GM20431 (cell line): ENCODE measurements around the gene LPAR5.

Experiments
- in situ Hi-C: fragments of 300-500 bp; cut with MseI, MboI; formaldehyde crosslinking; loops from one replicate; pipeline ENCODE4 v1.15.0; 2020; ENCODE audit warnings: low sequenced_read_pairs; ENCODE audit not compliant: unreplicated experiment

Gene LPAR5

DNA sequence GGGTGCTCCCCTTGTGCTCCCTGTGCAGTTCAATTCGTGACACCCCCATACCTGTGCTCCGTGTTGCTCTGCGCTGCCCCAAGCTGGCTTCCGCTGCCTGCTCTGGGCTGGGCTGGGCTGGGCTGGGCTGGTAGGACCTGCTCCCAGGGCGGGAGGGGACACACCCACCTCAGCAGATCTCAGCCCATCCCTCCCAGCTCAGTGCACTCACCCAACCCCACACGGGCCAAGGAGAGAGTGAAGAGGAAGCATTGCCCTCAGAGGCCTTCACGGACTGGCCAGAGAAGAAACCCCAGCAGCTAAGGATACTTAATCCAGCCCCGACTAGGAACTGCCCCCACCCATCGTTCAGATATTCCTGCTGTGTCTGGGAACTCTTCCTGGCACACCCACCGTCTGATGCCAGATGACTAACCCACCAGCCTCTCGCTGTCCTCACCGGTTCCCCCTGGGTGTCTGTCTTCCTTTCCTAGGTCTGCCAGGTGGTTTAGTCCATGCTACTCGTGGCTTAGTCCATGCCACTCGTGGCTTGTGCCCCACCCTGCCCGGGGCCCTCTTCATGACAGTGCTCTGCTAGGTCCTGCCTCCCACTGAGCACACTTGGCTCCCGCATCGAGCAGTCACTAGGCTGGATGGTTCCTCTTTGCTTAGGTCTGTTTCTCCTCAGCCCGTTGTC lies at the start of gene LPAR5:
TSS of gene LPAR5 (minus strand) at position 104 of the 676 bp plus-strand sequence. CDS start 14,711 bp downstream, outside the sequence.
- in situ Hi-C loops, result no loop called here

- in situ Hi-C loops, result no loop called here
Measured at GRCh38 chr12:6684609-6685008, 48.9 kb upstream of the LPAR5 start.

GRCh38 chr12:6676962-6677361 lies 41.2 kb upstream of the LPAR5 start:
- in situ Hi-C loops, result no loop called here

- in situ Hi-C loops, result no loop called here
Measured at GRCh38 chr12:6672143-6672542, 36.4 kb upstream of the LPAR5 start.

DNA sequence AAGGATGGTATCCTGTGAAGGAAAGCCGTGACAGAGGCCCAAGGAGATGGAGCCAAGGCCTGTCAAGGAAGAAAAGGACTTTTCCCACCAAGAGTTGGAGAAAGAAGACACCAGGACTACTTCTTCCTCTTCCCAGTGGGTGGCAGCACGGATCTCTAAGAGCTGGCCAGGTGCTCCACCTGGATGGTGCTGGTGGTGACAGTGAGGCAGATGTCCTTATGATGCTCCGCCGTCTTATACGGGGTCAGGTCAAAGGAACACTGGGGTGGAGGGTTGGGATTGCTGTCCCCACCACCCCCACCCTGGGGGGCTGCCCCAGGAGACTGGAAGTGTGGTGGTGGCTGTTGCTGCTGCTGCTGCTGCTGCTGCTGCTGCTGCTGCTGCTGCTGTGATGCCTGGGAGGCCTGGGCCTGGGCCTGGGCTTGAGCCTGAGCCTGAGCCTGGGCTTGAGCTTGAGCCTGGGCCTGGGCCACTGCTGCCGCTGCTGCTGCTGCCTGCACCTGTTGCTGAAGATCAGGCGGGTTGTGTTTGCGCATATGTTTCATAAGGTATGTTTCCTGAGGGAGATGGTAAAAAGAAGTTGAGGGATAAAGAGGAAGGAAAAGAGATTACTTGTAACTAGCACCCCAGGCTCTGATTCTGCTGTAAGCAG lies 31.9 kb upstream of the LPAR5 start:
- in situ Hi-C loops, result no loop called here

- in situ Hi-C loops, result no loop called here
Measured at GRCh38 chr12:6666211-6666610, 30.5 kb upstream of the LPAR5 start.

- in situ Hi-C loops, result no loop called here
Measured at GRCh38 chr12:6664902-6665301, 29.1 kb upstream of the LPAR5 start.

DNA sequence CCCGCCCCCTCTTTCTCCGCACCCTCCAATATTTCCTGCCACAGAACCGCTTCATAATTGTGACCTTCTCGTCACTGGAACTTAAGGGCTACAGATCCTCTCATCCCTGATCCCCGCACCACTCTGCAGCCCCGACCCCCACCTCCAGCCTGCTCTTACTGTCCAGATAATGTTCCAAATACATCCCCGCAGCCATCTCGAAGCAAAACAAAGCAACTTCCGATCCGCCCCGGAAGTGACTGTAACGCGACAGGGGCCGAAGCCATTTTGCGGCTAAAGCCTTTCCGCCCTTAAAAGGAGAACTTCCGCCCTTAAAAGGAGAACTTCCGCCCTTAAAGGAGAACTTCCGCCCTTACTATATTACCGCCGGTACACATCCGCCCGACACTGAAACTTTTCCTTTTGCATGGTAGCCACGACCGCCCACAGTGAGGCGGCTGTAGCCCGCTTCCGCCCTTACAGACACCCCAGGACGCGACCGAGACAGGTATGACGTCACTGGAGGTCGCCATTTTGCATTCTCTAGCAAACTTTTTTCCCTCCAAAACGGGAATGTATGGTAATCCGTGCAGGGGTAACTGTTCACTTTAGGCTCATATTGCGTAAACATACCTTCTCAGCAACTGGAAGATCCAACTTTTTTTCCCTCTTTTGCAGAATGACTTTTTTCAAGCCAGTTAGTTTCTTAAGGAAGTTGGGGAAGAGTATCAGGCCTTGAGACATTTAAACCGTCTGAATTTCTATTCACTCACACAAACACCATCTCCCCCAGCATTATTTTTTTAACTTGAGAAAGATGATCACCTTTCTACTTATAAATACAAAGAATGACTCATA lies 27.4 kb upstream of the LPAR5 start, which contains the start of gene ING4:
TSS of gene ING4 (minus strand) at position 214 of the 837 bp plus-strand sequence. CDS start at position 196, 18 bp downstream.
- in situ Hi-C loops, result no loop called here

DNA sequence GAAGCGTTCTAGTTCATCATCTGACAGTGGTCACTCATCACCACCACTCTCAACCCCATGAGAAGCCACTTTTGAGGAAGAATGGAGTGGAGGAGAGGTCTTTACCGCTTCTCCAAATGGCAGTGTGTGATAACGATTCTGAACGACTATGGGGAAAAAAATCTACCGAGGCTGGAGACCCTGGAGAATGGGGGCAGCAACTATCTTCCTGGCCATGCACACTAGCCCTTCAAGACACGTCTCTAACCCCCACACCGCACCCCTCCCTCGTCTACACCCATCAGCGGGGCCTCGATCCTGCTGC lies 26.8 kb upstream of the LPAR5 start:
- in situ Hi-C loops, result no loop called here

DNA sequence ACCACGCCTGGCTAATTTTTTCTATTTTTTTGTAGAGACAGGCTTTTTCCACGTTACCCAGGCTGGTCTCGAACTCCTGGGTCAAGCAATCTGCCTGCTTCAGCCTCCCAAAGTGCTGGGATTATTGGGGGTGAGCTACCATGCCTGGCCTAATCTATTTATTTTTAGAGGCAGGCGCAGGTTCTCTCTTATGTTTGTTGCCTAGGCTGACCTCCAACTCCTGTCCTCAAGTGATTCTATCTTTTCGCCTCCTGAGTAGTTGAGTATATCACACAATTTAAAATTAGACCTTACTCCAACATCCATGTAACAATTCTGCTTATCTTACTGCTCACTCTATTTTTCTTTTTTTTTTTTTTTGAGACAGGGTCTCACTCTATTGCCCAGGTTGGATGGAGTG lies 18.2 kb upstream of the LPAR5 start:
- in situ Hi-C loops, result no loop called here

- in situ Hi-C loops, result no loop called here
Measured at GRCh38 chr12:6653342-6653741, 17.6 kb upstream of the LPAR5 start.

GRCh38 chr12:6652391-6652790 lies 16.6 kb upstream of the LPAR5 start:
- in situ Hi-C loops, result no loop called here

GRCh38 chr12:6650832-6651231 lies 15.1 kb upstream of the LPAR5 start:
- in situ Hi-C loops, result no loop called here

DNA sequence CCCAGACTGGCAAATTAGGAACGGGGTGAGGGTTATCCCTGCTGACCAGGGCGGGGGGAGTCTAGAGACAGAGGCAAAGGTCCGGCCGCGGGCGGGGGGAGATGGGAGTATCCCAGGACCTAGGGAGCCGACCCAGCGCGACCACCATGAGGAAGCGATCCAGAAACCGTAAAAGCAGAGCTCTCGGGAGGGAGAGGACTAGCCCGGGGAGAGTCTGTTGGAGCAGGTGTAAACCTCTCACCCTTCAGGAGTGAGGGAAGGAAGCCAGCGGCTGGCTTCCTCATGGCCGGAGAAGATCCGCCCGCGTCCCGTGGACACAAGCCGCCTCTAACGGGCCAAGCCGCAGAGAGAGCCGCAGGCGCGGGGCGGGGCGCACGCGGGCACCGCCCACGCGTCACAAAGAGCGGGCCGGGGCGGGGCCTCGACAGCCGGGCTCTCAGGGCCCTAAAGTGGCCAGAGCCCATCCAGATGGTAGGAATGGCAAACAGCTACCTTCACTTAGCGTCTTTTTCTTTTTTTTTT lies 11.4 kb upstream of the LPAR5 start, which contains the start of gene ACRBP:
TSS of gene ACRBP (minus strand) at position 350 of the 522 bp plus-strand sequence. CDS start at position 284, 66 bp downstream.
- in situ Hi-C loops, result no loop called here

- in situ Hi-C loops, result no loop called here
Measured at GRCh38 chr12:6646276-6647082, 10.7 kb upstream of the LPAR5 start.

GRCh38 chr12:6644903-6645302 lies 9.1 kb upstream of the LPAR5 start:
- in situ Hi-C loops, result no loop called here

- in situ Hi-C loops, result no loop called here
Measured at GRCh38 chr12:6644257-6644596, 8.5 kb upstream of the LPAR5 start.

GRCh38 chr12:6643569-6644256 lies 8.0 kb upstream of the LPAR5 start:
- in situ Hi-C loops, result no loop called here

- in situ Hi-C loops, result no loop called here
Measured at GRCh38 chr12:6641131-6641530, 5.4 kb upstream of the LPAR5 start.
